ENCODE measurements around the gene DUSP22.

DNA sequence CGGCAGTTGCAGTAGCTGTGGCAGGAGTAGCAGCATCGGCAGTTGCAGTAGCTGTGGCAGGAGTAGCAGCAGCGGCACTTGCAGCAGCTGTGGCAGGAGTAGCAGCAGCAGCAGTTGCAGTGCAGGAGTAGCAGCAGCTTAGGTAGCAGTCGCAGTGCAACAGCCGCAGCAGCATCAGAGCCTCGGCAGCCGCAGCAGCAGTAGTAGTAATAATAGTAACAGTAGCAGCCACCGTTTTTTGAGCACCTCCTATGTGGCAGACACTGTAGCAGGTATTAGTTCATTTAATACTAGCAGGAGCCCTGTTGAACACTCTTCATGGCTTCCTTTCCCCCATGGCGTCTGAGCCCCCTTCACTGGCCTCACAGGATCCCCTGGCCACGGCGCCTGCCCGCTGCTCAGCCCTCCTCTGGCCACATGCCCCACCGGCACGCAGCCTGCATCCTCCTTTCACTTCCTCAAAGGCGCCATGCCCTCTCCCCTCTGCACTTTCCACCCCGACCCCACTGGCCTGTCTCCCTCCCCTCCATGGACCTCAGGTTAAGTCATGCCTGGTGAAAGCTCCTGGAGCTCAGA lies 80.1 kb downstream of the DUSP22 start:
- TF ChIP-seq, protein P1, sequence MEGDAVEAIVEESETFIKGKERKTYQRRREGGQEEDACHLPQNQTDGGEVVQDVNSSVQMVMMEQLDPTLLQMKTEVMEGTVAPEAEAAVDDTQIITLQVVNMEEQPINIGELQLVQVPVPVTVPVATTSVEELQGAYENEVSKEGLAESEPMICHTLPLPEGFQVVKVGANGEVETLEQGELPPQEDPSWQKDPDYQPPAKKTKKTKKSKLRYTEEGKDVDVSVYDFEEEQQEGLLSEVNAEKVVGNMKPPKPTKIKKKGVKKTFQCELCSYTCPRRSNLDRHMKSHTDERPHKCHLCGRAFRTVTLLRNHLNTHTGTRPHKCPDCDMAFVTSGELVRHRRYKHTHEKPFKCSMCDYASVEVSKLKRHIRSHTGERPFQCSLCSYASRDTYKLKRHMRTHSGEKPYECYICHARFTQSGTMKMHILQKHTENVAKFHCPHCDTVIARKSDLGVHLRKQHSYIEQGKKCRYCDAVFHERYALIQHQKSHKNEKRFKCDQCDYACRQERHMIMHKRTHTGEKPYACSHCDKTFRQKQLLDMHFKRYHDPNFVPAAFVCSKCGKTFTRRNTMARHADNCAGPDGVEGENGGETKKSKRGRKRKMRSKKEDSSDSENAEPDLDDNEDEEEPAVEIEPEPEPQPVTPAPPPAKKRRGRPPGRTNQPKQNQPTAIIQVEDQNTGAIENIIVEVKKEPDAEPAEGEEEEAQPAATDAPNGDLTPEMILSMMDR (IDR thresholded peaks at IDR 0.05), result no peak
- no peak for TF ChIP-seq EP300 (IDR thresholded peaks at IDR 0.05; ENCODE audit: low read depth)
- TF ChIP-seq POLR2AphosphoS5 (IDR thresholded peaks at IDR 0.05), result no peak
- no peak for TF ChIP-seq POLR2A (IDR thresholded peaks at IDR 0.05)
